Mammary epithelial cell (primary cell): ENCODE data around the gene SPAG16.

ENCODE experiments used
- EZH2 ChIP-seq: IDR thresholded peaks from 2 replicates; pipeline ENCODE4 v1.6.1; 2012; ENCODE audit warnings: low read length, inconsistent platforms, borderline replicate concordance
- TF ChIP-seq, protein P1 (sequence below), 2 donors: IDR thresholded peaks in 1 of 2; conservative IDR thresholded peaks in 1 of 2; 2 replicates each; pipeline ENCODE4 v1.5.1; 2011 to 2012; ENCODE audit warnings: inconsistent platforms in 2 of 2, low read length in 2 of 2, mild to moderate bottlenecking in 2 of 2, control low read depth in 1 of 2, low read depth in 1 of 2; ENCODE audit not compliant: insufficient read depth in 1 of 2; ENCODE audit errors: extremely low read depth in 1 of 2

DNA sequence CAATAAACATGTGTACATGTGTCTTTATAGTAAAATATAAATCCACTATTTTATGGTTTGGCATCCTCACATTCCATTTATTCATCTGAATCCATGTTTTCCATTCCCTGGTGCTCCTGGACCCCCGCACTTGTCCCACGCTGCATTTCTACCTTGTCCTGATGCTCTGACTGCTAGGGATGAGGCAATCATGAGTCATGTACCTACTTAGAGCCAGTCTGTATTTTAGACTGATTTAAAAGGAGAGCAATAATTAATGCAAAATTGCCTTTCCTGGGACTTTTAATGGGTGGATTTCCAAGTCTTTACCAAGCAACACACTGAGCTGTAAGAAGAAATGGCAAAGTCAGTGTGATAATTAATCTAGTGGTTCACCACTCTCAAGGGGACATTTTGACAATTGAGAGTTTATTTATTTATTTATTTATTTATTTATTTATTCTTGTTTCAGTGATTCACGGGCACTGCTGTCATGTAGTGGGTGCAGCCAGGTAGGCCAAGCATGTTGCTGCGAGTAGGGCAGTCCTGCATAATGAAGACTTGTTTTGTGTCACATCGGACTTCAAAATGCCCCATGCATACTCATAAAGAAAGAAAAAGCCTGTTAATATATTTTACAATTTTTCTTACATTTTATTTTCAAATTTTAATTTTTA lies 707.3 kb downstream of the SPAG16 start:
- no peak for TF ChIP-seq EZH2
- TF ChIP-seq, protein P1, sequence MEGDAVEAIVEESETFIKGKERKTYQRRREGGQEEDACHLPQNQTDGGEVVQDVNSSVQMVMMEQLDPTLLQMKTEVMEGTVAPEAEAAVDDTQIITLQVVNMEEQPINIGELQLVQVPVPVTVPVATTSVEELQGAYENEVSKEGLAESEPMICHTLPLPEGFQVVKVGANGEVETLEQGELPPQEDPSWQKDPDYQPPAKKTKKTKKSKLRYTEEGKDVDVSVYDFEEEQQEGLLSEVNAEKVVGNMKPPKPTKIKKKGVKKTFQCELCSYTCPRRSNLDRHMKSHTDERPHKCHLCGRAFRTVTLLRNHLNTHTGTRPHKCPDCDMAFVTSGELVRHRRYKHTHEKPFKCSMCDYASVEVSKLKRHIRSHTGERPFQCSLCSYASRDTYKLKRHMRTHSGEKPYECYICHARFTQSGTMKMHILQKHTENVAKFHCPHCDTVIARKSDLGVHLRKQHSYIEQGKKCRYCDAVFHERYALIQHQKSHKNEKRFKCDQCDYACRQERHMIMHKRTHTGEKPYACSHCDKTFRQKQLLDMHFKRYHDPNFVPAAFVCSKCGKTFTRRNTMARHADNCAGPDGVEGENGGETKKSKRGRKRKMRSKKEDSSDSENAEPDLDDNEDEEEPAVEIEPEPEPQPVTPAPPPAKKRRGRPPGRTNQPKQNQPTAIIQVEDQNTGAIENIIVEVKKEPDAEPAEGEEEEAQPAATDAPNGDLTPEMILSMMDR (conservative IDR thresholded peaks at IDR 0.05 in 1 of 2, IDR thresholded peaks at IDR 0.05 in 1 of 2; ENCODE audit: extremely low read depth in 1 of 2, insufficient read depth in 1 of 2, low read depth in 1 of 2, low read length in 2 of 2): no peak
